Sigmoid colon (tissue), 7 donors: ENCODE measurements around the gene RABEP1. TPM values are rescaled to one million over a fixed set of nuclear protein-coding genes. Genes with fewer than 3 reads are reported as not detected.

Source experiments
- DNase-seq: peaks from one replicate; pipeline ENCODE4 v3.0.0-alpha.2; 2019
- H3K27ac ChIP-seq, 4 donors: fragments of 200-600 bp; sonication (generic); one replicate each; pipeline ENCODE4 v1.5.1; 2016 to 2019; ENCODE audit warnings: mild to moderate bottlenecking in 1 of 4
- H3K27me3 ChIP-seq, 3 donors: fragments of 200-600 bp; sonication (generic); one replicate each; pipeline ENCODE4 v1.5.1; 2019; ENCODE audit warnings: mild to moderate bottlenecking in 1 of 3
- H3K36me3 ChIP-seq, 4 donors: fragments of 200-600 bp; sonication (generic); one replicate each; pipeline ENCODE4 v1.5.1; 2016 to 2019
- H3K4me1 ChIP-seq, 4 donors: fragments of 200-600 bp; sonication (generic); one replicate each; pipeline ENCODE4 v1.5.1; 2017 to 2019
- H3K4me3 ChIP-seq, 4 donors: fragments of 200-600 bp; sonication (generic); one replicate each; pipeline ENCODE4 v1.5.1; 2017 to 2019; ENCODE audit warnings: mild to moderate bottlenecking in 2 of 4, moderate library complexity in 1 of 4
- H3K9me3 ChIP-seq, 4 donors: fragments of 200-600 bp in 3 of 4; sonication (generic) in 3 of 4; one replicate each; pipeline versions ENCODE4 v1.5.1 to v1.6.1; 2013 to 2019
- EP300 ChIP-seq, 4 donors: sonication (generic); formaldehyde crosslinking; IDR thresholded peaks; one replicate each; pipeline ENCODE4 v1.6.1; 2017; ENCODE audit warnings: antibody characterized with exemption in 4 of 4
- POLR2A ChIP-seq, 2 donors: fragments of 450-650 bp; IDR thresholded peaks; one replicate each; pipeline ENCODE4 v1.6.1; 2016; ENCODE audit warnings: antibody characterized with exemption in 2 of 2, mild to moderate bottlenecking in 2 of 2, moderate library complexity in 2 of 2
- POLR2AphosphoS5 ChIP-seq, 4 donors: sonication (generic); formaldehyde crosslinking; IDR thresholded peaks; one replicate each; pipeline ENCODE4 v1.6.1; 2017; ENCODE audit warnings: antibody characterized with exemption in 4 of 4
- WGBS, 2 donors: extraction: QIAGEN DNeasy Blood & Tissue Kit; methylation state at CpG; one replicate each; pipeline ENCODE4 v1.1.7; 2013; 5-methylcytosine and 5-hydroxymethylcytosine counted together
- intact Hi-C: fragments of 100-400 bp; cut with DNase I; formaldehyde crosslinking; loops from one replicate; pipeline ENCODE4 v1.15.1; 2023
- polyA plus RNA-seq, 3 donors: library from polyadenylated mRNA; stranded (reverse); fragments of 200-250 nt; gene quantifications; one replicate each; pipeline ENCODE4 v1.2.3, GENCODE V29; 2013
- total RNA-seq, 4 donors: library from RNA; depleted of rRNA; stranded (reverse); fragments of >200 nt; gene quantifications; one replicate each; pipeline ENCODE4 v1.1.0, GENCODE V29; 2016
- TF ChIP-seq, protein P1 (sequence below), 4 experiments: fragments of 450-650 bp in 3 of 4; fragments of 200-600 bp in 1 of 4; IDR thresholded peaks; one replicate each; pipeline ENCODE4 v1.5.1; 2016 to 2019; ENCODE audit warnings: antibody characterized with exemption in 4 of 4, mild to moderate bottlenecking in 3 of 4, moderate library complexity in 2 of 4
- donor health status: healthy with polysubstance abuse.
- donor health status: Bipolar disorder and iron deficiency.
- donor health status: healthy.

Gene RABEP1
- total and polyA plus RNA-seq, 7 donors: 12.7 to 52.9 (median 39.8) TPM

DNA sequence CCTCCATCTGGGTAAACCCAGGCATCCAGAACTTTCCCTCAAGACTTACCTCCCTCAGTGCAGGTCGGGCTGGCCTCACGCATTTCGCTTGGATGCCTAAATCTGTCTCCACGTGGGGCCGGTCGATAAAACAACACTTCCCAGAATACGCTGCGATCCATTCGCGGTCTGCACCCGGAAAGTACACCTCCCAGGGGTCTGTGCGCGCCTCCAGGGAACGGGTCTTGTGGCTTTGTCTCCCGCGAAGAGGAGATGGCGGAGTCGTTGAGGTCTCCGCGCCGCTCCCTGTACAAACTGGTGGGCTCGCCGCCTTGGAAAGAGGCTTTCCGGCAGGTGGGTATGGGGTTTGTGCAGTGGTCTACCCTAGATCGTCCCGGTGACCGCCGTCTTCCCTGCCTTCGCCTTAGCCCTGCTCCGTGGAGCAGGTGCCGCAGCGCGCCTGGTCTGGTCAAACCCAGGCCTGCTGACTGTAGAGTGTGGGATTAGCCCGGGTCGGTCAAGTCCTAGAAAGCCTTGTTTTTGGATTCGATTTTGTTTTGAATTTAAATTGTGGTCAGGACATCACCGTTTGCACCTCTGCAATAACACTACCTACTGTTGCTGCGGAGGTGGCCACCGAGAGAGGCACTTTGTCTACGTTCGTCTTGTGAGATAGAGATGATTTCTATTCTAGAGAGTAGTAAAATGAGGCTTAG lies 138.0 kb downstream of the RABEP1 start, which contains the start of gene RPAIN:
Gene RPAIN (plus strand): TSS at position 224 of the 695 bp plus-strand sequence. CDS start 29 bp downstream, at position 253.
- Histone ChIP-seq H3K36me3 (peaks cover 0 to 60% (median 20%) of the 10 kb centered on the region in 4 donors), H3K4me1 (peaks cover 0 to 37% (median 28%) of the 10 kb centered on the region in 4 donors), H3K27ac (peak within 1 kb of the TSS; percentile 80 to 91 (median 88))

DNA sequence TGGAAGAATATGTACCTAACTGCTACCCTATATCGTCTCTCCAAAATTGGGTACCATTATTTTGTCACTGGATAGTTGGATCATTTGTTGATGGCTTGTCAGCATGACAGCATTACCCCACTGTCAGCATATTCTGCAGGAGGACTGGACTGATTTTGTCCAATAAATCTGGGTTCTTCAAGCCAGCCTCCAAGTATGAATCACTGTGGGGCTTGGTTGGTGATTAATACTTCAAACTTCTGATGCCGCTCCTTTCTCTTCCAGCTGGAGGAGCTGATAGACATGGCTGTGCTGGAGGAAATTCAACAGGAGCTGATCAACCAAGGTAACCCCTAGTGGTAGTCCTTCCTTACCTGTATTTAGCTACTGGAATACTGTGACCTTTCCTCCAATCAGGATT lies 140.4 kb downstream of the RABEP1 start:
- no peak overlapping the region for H3K27ac ChIP-seq
- H3K4me3 ChIP-seq: no peak overlapping the region
- 92 to 93% methylated on average over 2 of the region's 2 CpGs for WGBS, 2 donors
- no peaks in the 10 kb centered on the region for H3K27me3 ChIP-seq
- peaks cover 8 to 63% (median 27%) of the 10 kb centered on the region in 4 donors for H3K36me3 ChIP-seq
- H3K4me1 ChIP-seq: peaks cover 0 to 24% (median 23%) of the 10 kb centered on the region in 4 donors
- TF ChIP-seq POLR2AphosphoS5 (IDR thresholded peaks at IDR 0.05): no peak
- no peak for TF ChIP-seq POLR2A (IDR thresholded peaks at IDR 0.05)
- TF ChIP-seq, protein P1, sequence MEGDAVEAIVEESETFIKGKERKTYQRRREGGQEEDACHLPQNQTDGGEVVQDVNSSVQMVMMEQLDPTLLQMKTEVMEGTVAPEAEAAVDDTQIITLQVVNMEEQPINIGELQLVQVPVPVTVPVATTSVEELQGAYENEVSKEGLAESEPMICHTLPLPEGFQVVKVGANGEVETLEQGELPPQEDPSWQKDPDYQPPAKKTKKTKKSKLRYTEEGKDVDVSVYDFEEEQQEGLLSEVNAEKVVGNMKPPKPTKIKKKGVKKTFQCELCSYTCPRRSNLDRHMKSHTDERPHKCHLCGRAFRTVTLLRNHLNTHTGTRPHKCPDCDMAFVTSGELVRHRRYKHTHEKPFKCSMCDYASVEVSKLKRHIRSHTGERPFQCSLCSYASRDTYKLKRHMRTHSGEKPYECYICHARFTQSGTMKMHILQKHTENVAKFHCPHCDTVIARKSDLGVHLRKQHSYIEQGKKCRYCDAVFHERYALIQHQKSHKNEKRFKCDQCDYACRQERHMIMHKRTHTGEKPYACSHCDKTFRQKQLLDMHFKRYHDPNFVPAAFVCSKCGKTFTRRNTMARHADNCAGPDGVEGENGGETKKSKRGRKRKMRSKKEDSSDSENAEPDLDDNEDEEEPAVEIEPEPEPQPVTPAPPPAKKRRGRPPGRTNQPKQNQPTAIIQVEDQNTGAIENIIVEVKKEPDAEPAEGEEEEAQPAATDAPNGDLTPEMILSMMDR (IDR thresholded peaks at IDR 0.05): no peak
- no peak for TF ChIP-seq EP300 (IDR thresholded peaks at IDR 0.05)
- DNase-seq: no peak
- no peaks in the 10 kb centered on the region for H3K9me3 ChIP-seq
- intact Hi-C loops: no loop called here

More for the DNA sequence above, 138.0 kb downstream of the RABEP1 start, which contains the start of gene RPAIN:
- Histone ChIP-seq H3K27me3 (no peaks in the 10 kb centered on the region), H3K9me3 (no peaks in the 10 kb centered on the region), H3K4me3 (peak within 1 kb of the TSS; percentile 54 to 83 (median 81))
- DNase-seq: peak; percentile 93
- intact Hi-C loops: no loop called here
- TF ChIP-seq POLR2AphosphoS5 (IDR thresholded peaks at IDR 0.05): peak; percentile 72 to 92 (median 85)
- TF ChIP-seq EP300 (IDR thresholded peaks at IDR 0.05): no peak
- peak; percentile 50 to 60 for TF ChIP-seq POLR2A (IDR thresholded peaks at IDR 0.05)
- TF ChIP-seq, protein P1 (IDR thresholded peaks at IDR 0.05): no peak
- WGBS, 2 donors: 0% methylated on average over 41 of the region's 41 CpGs

DNA sequence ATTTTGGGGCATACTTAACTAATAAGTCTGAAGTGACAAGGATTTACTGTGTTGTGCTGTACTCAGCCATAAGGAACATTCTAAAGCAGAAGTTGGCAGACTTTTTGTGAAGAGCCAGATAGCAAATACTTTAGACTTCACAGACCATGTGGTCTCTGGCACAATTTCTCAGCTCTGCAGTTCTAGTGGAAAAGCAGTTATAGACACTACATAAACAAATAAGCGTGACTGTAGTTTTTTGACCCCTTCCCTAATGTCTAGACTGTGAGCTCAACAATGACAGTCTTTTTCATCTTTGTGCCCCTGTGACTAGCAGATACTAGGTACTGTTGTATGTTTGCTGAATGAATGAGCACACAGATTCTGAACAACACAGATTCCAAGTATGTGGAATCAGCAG lies 142.8 kb downstream of the RABEP1 start:
- intact Hi-C loops: no loop called here
- TF ChIP-seq, protein P1 (IDR thresholded peaks at IDR 0.05): no peak
- no peak for TF ChIP-seq POLR2AphosphoS5 (IDR thresholded peaks at IDR 0.05)
- no peak for TF ChIP-seq POLR2A (IDR thresholded peaks at IDR 0.05)
- TF ChIP-seq EP300 (IDR thresholded peaks at IDR 0.05): no peak
- Histone ChIP-seq H3K9me3 (no peaks in the 10 kb centered on the region), H3K4me1 (peaks cover 0 to 13% (median 12%) of the 10 kb centered on the region in 4 donors), H3K27me3 (no peaks in the 10 kb centered on the region), H3K4me3 (no peak overlapping the region), H3K36me3 (peaks cover 19 to 87% (median 50%) of the 10 kb centered on the region in 4 donors), H3K27ac (no peak overlapping the region)
- no peak for DNase-seq
- WGBS, 2 donors: 80 to 89% methylated on average over 1 of the region's 1 CpG

DNA sequence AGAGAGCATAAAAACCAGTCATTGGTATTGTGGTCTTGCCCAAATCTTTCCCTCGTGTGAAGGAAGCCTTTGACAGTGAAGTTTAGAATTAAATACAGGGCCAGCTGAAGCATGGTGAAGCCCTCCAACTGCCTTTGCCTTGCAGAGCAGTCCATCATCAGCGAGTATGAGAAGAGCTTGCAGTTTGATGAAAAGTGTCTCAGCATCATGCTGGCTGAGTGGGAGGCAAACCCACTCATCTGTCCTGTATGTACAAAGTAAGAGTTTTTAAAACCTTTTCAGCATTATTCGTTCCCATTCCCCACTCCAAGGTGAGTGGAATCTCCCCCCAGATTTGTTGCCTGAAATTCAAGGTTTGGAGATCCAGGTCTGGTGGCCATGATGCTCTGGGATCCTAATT lies 143.7 kb downstream of the RABEP1 start:
- no peak for DNase-seq
- H3K27me3 ChIP-seq: no peaks in the 10 kb centered on the region
- no peak overlapping the region for H3K27ac ChIP-seq
- H3K36me3 ChIP-seq: peaks cover 19 to 96% (median 53%) of the 10 kb centered on the region in 4 donors
- WGBS, 2 donors: 81 to 92% methylated on average over 3 of the region's 3 CpGs
- TF ChIP-seq, protein P1 (IDR thresholded peaks at IDR 0.05): no peak
- TF ChIP-seq POLR2A (IDR thresholded peaks at IDR 0.05) (no peak), POLR2AphosphoS5 (IDR thresholded peaks at IDR 0.05) (no peak), EP300 (IDR thresholded peaks at IDR 0.05) (no peak)
- intact Hi-C loops: no loop called here
- no peak overlapping the region for H3K4me3 ChIP-seq
- no peaks in the 10 kb centered on the region for H3K9me3 ChIP-seq
- H3K4me1 ChIP-seq: peaks cover 0 to 9% (median 7%) of the 10 kb centered on the region in 4 donors
